ENCODE data around the gene ARL8A.
"Not testable (repeated sequence)": the region's sequence is repeated elsewhere in the genome, so short reads cannot be mapped to it uniquely, and the experiment has no call there.

Gene ARL8A

DNA sequence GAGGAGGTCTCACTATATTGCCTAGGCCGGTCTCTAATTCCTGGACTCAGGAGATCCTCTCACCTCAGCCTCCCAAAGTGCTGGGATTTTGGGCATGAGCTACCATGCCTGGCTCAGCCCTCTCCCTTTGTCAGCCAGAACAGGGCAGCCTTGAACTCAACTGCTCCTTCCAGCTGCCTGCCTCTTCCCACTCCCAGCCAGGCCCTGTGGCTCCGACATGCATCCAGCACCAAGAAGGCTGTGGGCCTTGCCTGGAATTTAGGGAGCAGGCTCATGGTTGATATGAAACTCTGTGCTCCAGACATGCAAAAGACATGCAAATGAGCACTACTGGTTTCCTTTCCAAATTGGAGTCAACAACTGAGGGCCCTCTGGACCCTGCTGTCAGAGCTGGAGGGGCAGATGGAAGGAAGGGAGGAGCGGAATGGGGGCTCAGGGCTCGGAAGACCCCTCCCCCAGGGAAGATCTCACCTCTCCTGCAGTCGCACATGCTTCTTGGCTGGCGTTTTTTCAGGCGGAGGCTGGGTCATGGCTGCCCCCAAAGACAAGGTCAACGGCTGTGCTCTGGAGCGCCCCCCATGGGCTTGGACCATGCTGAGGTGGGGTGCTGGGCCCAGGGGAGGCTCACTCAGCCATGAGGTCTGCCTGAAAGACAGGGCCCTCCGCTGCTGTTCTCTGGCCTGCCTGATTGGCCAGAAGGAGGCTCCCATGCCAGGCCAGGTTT, 14.4 kb upstream of the ARL8A start:
- DNase-seq, result no peak

DNA sequence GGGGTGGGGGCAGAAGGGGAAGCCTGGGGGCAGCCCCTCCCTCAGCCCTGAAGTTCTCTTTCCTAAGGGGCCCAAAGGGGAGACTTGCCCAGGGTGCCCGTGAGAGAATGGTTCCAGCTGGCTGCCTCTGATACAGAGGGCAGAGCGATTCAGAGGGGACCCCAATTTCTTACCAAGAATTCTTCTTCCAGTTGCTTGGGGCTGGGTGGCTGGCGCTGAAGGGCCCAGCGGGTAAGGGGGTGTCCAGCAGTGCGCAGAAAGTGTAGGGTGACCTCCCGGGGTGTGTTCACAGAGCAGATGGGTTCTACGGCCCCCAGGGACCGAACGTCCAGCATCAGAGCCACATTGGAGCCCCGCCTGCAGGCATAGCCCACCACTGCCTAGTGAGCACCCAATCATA, 13.4 kb upstream of the ARL8A start:
- DNase-seq, result no peak

DNA sequence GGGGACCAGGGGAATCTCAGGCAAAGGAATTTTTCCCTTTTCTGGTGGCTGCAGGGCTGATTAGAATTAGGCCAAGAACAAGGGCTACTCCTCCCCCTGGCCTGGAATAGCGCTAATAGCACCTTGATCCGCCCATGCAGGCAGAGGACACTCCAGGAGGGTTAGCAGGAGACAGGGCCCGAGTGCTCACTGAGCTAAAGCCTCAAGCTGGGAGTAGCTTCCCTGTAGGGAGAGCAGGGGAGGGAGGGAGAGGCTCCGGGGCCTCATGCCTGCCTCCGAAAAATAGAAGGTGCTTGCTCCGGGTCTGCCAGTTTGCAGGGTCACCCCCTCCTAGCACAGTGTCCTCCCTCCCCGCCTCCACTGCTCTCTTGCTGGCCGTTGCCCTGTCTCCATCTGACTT, 12.1 kb upstream of the ARL8A start:
- DNase-seq, result no peak

GRCh38 chr1:202155478-202156021, 11.0 kb upstream of the ARL8A start:
- DNase-seq, result no peak

DNA sequence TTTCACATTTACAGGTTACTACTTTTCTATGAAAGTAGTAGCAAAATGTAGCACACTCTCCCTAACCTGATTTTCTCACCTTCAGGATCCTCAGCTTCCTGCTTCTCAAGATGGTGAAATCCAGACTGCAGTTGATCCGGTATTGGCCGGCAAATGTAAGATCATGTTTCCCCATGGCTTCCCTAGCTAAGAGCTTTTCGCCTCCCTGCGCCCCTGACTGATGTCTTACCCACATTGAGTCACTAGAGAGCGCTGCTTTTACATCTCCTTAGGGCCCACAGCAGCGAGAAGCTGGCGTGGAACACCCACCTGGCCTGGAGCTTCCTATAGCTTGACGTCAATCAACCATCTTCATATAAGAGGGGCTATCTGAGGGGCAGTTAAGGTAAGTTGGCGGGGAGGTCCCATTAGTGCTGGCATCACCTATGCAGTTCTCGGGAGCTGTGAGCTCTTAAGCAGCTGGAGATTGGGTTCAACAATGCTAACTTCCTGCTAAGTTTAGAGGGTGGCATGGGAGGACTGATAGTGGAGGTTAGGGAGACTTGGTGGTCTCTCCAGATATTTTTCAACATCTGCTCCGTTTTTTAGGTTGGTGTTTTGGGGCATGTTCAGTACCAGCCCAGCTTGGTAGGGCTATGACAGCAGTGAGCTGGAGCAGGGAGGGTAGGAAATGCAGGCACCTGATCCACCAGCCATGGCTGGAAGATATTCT, 10.4 kb upstream of the ARL8A start:
- no peak for DNase-seq

GRCh38 chr1:202154148-202154765, 9.7 kb upstream of the ARL8A start:
- DNase-seq, result no peak

- DNase-seq, result no peak
Observed at GRCh38 chr1:202153284-202153683, 8.7 kb upstream of the ARL8A start.

DNA sequence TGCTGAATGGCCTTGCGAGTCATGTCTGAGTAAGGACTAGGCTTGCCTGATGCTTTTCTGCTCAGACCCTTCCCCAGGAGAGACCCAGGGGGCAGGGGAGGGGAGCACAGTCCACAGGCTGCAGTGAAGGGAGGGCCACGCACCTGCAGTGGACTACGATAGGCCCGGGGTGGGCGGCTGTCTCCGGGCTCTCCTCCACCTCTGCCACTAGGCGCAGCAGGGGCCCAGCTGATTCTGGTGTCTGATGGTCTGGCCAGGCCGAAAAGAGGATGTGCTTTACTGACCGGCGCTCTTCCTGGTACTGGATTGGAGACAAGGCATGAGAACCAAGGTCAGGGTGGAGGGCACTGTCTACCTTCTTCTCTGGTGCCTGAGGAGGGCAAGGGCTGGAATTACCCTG, 7.9 kb upstream of the ARL8A start:
- DNase-seq, result no peak

DNA sequence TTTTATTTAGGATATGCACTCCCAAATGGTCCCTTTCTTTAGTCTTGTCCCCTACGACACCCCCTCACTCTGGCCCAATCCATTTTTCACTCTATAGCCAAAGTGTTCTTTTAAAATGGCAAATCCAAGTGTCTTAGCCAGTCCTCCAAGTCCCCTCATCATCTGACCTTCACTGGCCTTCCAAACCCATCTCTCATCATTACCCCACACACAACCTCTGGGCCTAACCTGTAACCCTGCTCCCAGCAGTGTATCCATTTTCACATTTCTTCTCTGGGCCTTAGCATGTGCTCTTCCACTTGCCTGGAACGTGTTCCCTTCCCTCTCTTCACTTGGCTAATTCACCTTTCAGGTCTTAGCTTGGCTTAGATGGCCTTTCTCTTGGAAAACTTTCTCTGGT, 6.5 kb upstream of the ARL8A start:
- no peak for DNase-seq

GRCh38 chr1:202150602-202151001, 6.1 kb upstream of the ARL8A start:
- no peak for DNase-seq

GRCh38 chr1:202150187-202150586, 5.7 kb upstream of the ARL8A start:
- no peak for DNase-seq

DNA sequence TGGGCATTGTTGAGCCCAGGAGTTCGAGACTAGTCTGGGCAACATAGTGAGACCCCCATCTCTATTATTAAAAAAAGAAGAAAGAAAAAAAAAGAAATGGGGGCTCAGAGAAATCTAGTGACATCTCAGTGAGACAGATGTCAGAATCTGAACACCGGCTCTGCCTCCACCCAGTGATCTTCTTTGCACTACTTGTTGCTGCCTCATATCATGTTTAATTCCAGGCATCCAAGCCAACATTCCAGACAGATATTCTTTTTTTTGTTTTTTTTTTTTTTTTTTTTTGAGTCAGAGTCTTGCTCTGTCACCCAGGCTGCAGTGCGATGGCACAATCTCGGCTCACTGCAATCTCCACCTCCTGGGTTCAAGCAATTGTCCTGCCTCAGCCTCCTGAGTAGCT, 5.0 kb upstream of the ARL8A start:
- no peak for DNase-seq

DNA sequence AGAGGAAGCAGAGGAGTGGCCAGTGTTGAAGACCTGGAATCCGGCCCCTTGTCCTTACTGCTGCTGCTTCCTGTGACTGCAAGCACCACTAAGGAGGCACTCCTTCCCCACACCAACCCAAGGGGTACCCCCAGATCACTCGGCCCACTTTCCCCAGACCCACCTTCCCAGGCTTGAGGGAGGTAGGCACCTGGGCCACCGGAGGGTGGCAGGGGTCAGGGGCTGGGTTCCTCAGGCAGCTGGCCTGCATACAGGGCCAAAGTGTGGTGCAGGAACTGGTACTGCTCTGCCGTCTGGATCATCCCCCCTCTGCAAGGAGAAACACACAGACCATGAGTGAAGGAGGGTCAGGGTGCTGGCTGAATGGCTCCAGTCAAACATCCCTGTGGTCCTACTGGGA, 3.9 kb upstream of the ARL8A start:
- DNase-seq, result no peak

- DNase-seq, result no peak
Observed at GRCh38 chr1:202146993-202147392, 2.5 kb upstream of the ARL8A start.

DNA sequence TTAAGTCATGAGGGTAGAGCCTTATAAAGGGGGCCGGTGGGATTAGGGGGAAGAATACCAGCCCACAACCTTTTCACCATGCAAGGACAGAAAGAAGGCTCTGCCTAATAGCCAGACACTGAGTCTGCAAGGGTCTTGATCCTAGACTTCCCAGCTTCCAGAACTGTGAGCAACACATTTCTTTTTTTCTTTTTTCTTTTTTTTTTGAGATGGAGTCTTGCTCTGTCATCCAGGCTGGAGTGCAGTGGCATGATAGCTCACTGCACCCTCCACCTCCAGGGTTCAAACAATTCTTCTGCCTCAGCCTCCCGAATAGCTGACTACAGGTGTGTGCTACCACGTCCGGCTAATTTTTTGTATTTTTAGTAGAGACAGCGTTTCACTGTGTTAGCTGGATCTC, 1.7 kb upstream of the ARL8A start:
- DNase-seq, result no peak

- not testable (repeated sequence) for DNase-seq
Observed at GRCh38 chr1:202145744-202146140, 1.2 kb upstream of the ARL8A start.

DNA sequence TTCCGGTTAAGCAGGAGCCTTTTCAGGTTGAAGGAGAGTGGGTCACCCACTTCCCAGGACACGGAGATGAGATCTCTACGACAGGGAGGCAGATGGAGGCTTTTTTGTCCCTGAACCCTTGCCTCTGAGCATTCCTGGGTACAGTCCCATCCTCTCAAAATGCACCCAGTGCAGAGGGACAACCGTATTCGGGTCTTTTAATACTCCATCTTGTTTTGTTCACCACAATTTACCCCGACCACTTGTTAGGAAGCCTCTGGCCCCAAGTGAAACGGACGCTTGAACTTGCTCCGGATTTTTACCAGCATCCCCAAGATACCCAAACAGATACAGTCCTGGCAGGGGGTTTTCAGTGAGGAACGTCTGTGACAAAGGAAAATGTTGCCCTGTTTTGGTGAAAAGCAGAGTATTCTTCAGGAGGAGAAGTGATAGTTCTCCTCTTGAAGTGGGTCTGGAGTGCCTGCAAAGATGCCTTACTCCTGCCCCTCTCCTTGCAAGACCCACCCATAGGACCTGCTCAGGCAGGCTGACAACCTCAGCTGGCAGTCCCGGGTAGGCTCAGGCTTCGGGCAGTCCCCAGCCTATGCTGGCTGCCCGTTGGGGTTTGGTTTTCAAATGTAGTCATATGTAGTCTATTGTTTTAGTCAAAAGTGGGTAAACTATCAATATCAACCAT, 669 bp upstream of the ARL8A start:
- DNase-seq, result peak in 2 of 14 donors; percentile 53 to 70

DNA sequence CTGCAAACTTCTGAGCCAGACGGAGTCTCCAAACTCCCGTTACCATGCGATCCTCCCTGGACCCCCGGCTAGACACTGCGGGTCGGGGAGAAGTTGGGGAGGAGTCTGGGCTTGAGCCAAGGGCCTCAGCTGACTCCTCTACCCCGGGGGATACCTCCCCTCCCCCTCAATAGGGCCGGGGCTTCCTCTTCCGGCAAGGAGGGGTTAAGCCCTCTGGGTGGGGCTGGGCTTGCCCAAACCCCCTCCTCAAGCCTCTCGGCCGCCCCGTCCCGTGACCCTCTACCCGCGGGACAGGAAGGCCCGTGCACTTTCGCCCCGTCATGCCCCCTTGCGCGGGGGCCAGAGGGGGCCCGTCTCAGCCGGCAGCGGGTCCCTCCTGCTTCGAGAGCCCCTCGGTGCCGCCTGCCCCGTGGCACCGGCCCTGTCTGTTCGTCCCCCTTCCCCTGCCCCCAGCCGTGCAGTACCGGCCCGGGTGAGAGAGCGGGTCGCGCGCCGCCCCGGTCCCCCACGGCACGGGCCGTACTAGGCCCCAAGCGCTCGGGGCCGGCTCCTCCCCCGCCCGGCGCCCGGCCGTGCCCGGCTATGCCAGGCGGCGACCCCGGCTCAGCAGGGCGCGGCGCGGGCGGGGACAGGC, 652 bp downstream of the ARL8A start:
- peak in 5 of 14 donors; percentile 48 to 76 (median 62) for DNase-seq

- DNase-seq, result peak in 7 of 14 donors; percentile 8 to 71 (median 46)
Observed at GRCh38 chr1:202143011-202143767, 1.3 kb downstream of the ARL8A start.

GRCh38 chr1:202141468-202141867, 3.1 kb downstream of the ARL8A start:
- not testable (repeated sequence) for DNase-seq

GRCh38 chr1:202140833-202141232, 3.7 kb downstream of the ARL8A start:
- no peak for DNase-seq

Data from C1 segment of cervical spinal cord (tissue), 14 donors.